Tibial nerve (tissue), 4 donors: ENCODE measurements around the gene GRAMD1A. TPM values are rescaled to one million over a fixed set of nuclear protein-coding genes. Genes with fewer than 3 reads are reported as not detected.

Experiments used
- DNase-seq, 2 donors: peaks; one replicate each; pipeline ENCODE4 v3.0.0-alpha.2; 2019; ENCODE audit warnings: low spot score in 2 of 2
- H3K27ac ChIP-seq, 4 donors: fragments of 200-600 bp; sonication (generic) in 3 of 4; one replicate each; pipeline ENCODE4 v1.5.1; 2017 to 2019; ENCODE audit warnings: mild to moderate bottlenecking in 1 of 4
- H3K27me3 ChIP-seq, 2 donors: fragments of 200-600 bp; sonication (generic) in 1 of 2; one replicate each; pipeline versions ENCODE4 v1.5.1 to v1.6.0; 2017 to 2019
- H3K36me3 ChIP-seq, 3 donors: fragments of 200-600 bp; sonication (generic); one replicate each; pipeline ENCODE4 v1.5.1; 2018 to 2019
- H3K4me1 ChIP-seq, 4 donors: fragments of 200-600 bp; sonication (generic) in 3 of 4; one replicate each; pipeline ENCODE4 v1.5.1; 2017 to 2019
- H3K4me3 ChIP-seq, 4 donors: fragments of 200-600 bp; sonication (generic) in 3 of 4; one replicate each; pipeline ENCODE4 v1.5.1; 2017 to 2019; ENCODE audit warnings: mild to moderate bottlenecking in 1 of 4, moderate library complexity in 1 of 4
- H3K9me3 ChIP-seq, 4 donors: fragments of 200-600 bp; sonication (generic) in 3 of 4; one replicate each; pipeline ENCODE4 v1.5.1; 2017 to 2019
- EP300 ChIP-seq, 2 donors: sonication (generic); formaldehyde crosslinking; IDR thresholded peaks; one replicate each; pipeline ENCODE4 v1.6.1; 2017; ENCODE audit warnings: antibody characterized with exemption in 2 of 2, mild to moderate bottlenecking in 1 of 2
- POLR2A ChIP-seq, 2 donors: fragments of 450-650 bp; IDR thresholded peaks; one replicate each; pipeline ENCODE4 v1.6.1; 2017; ENCODE audit warnings: antibody characterized with exemption in 2 of 2, mild to moderate bottlenecking in 2 of 2, moderate library complexity in 2 of 2
- WGBS, 2 donors: methylation state at CpG; one replicate each; pipeline ENCODE4 v1.1.5; 2018; 5-methylcytosine and 5-hydroxymethylcytosine counted together
- total RNA-seq, 4 donors: library from RNA; depleted of rRNA; stranded (reverse); fragments of >200 nt; gene quantifications; one replicate each; pipeline ENCODE4 v1.1.0, GENCODE V29; 2016
- TF ChIP-seq, protein P1 (sequence below), 5 experiments: fragments of 200-600 bp in 3 of 5; fragments of 450-650 bp in 2 of 5; sonication (generic) in 3 of 5; IDR thresholded peaks; one replicate each; pipeline ENCODE4 v1.5.1; 2016 to 2019; ENCODE audit warnings: antibody characterized with exemption in 5 of 5, mild to moderate bottlenecking in 3 of 5, moderate library complexity in 2 of 5

Gene GRAMD1A
- total RNA-seq, 4 donors from 2014 or later, result 53.1 to 108 (median 61.6) TPM

- peaks cover 0 to 12% (median 0%) of the 10 kb centered on the region in 3 donors for H3K36me3 ChIP-seq
- peak overlapping the region in 3 of 4 donors; percentile 5 to 28 (median 19) for H3K4me3 ChIP-seq
- no peaks in the 10 kb centered on the region for H3K9me3 ChIP-seq
- DNase-seq, result peak; percentile 89 to 92
- 16% methylated on average over 24 to 36 of the region's 36 CpGs for WGBS, 2 donors
- H3K4me1 ChIP-seq, result peaks cover 3 to 63% (median 33%) of the 10 kb centered on the region in 4 donors
- H3K27me3 ChIP-seq, result no peaks in the 10 kb centered on the region
- peak overlapping the region; percentile 67 to 87 (median 75) for H3K27ac ChIP-seq
- TF ChIP-seq POLR2A (IDR thresholded peaks at IDR 0.05) (no peak), EP300 (IDR thresholded peaks at IDR 0.05) (peak; percentile 89 to 96)
- TF ChIP-seq, protein P1, sequence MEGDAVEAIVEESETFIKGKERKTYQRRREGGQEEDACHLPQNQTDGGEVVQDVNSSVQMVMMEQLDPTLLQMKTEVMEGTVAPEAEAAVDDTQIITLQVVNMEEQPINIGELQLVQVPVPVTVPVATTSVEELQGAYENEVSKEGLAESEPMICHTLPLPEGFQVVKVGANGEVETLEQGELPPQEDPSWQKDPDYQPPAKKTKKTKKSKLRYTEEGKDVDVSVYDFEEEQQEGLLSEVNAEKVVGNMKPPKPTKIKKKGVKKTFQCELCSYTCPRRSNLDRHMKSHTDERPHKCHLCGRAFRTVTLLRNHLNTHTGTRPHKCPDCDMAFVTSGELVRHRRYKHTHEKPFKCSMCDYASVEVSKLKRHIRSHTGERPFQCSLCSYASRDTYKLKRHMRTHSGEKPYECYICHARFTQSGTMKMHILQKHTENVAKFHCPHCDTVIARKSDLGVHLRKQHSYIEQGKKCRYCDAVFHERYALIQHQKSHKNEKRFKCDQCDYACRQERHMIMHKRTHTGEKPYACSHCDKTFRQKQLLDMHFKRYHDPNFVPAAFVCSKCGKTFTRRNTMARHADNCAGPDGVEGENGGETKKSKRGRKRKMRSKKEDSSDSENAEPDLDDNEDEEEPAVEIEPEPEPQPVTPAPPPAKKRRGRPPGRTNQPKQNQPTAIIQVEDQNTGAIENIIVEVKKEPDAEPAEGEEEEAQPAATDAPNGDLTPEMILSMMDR (IDR thresholded peaks at IDR 0.05), result no peak
These were observed 40.9 kb downstream of the GRAMD1A start for GRCh38 chr19:35040826-35041547.

DNA sequence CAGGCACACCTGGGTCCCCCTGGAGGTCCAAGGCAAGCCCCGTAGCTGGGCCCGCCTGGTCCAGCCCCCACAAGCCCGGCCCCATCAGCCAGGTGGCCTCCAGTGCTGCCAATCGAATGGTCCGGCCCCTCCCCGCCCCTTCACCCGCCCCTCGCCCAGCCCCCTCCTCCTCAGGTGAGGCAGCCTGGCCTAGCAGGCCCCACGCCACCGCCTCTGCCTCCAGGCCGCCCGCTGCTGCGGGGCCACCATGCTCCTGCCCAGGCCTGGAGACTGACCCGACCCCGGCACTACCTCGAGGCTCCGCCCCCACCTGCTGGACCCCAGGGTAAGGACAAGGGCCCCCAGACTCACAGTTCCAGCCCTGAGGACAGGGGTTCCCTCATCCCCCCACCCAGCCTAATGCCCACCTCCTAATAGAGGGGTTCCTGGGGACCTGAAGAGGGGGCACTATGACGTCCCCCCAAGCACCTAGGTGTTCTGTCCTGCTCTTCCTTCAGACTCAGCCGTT lies 41.5 kb downstream of the GRAMD1A start, which contains the start of gene HPN:
Gene HPN (plus strand): TSS at position 174 of the 508 bp plus-strand sequence. CDS start 786 bp downstream, outside the sequence.
- Histone ChIP-seq H3K36me3 (peaks cover 0 to 9% (median 0%) of the 10 kb centered on the region in 3 donors), H3K27ac (peak within 1 kb of the TSS; percentile 67 to 87 (median 75)), H3K4me1 (peaks cover 3 to 63% (median 33%) of the 10 kb centered on the region in 4 donors), H3K27me3 (no peaks in the 10 kb centered on the region), H3K4me3 (peak within 1 kb of the TSS in 3 of 4 donors; percentile 5 to 28 (median 19)), H3K9me3 (no peaks in the 10 kb centered on the region)
- 69 to 72% methylated on average over 7 to 19 of the region's 19 CpGs for WGBS, 2 donors
- no peak for DNase-seq
- TF ChIP-seq EP300 (IDR thresholded peaks at IDR 0.05), result no peak
- TF ChIP-seq, protein P1 (IDR thresholded peaks at IDR 0.05), result no peak
- no peak for TF ChIP-seq POLR2A (IDR thresholded peaks at IDR 0.05)

DNA sequence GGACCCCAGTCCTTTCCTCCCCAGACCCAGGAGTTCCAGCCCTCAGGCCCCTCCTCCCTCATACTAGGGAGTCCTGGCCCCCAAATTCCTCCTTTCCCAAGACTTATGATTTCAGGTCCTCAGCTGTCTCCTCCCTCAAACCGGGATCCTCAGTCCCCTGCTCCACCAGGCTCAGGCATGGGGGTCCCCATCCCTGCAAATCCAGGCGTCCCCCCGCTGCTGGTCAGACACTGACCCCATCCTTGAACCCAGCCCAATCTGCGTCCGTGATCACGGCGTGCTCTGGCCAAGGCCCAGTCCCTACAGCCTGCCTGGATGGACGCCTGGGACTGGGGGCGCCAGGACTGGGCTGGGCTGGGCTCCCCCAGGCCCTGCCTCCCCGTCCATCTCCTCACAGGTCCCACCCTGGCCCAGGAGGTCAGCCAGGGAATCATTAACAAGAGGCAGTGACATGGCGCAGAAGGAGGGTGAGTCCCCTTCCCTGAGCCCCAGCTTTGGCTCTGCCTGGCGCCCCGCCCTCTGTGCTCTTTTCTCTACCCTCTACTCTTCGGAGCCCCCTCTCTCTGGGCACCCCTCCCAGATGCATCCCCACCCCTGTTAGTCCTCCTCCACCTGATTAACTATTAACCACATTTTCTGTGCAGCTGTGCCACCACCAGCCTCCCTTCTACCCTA lies 42.1 kb downstream of the GRAMD1A start:
- no peaks in the 10 kb centered on the region for H3K9me3 ChIP-seq
- DNase-seq, result no peak
- peak overlapping the region in 3 of 4 donors; percentile 67 to 83 (median 67) for H3K27ac ChIP-seq
- no peaks in the 10 kb centered on the region for H3K27me3 ChIP-seq
- H3K4me1 ChIP-seq, result peaks cover 3 to 63% (median 33%) of the 10 kb centered on the region in 4 donors
- TF ChIP-seq, protein P1 (IDR thresholded peaks at IDR 0.05), result no peak
- TF ChIP-seq EP300 (IDR thresholded peaks at IDR 0.05), result no peak
- TF ChIP-seq POLR2A (IDR thresholded peaks at IDR 0.05), result no peak
- peaks cover 0 to 3% (median 0%) of the 10 kb centered on the region in 3 donors for H3K36me3 ChIP-seq
- WGBS, 2 donors, result 62 to 76% methylated on average over 14 of the region's 14 CpGs
- H3K4me3 ChIP-seq, result no peak overlapping the region

- H3K4me3 ChIP-seq, result no peak overlapping the region
- H3K27ac ChIP-seq, result peak overlapping the region in 1 of 4 donors; percentile 83
- WGBS, 2 donors, result 79 to 88% methylated on average over 11 to 14 of the region's 14 CpGs
- TF ChIP-seq, protein P1 (IDR thresholded peaks at IDR 0.05), result no peak
- no peak for TF ChIP-seq EP300 (IDR thresholded peaks at IDR 0.05)
- TF ChIP-seq POLR2A (IDR thresholded peaks at IDR 0.05), result no peak
- no peak for DNase-seq
- H3K4me1 ChIP-seq, result peaks cover 3 to 54% (median 31%) of the 10 kb centered on the region in 4 donors
- H3K9me3 ChIP-seq, result no peaks in the 10 kb centered on the region
- no peaks in the 10 kb centered on the region for H3K27me3 ChIP-seq
- H3K36me3 ChIP-seq, result no peaks in the 10 kb centered on the region
These were observed 43.0 kb downstream of the GRAMD1A start for GRCh38 chr19:35042954-35043604.
